Raji (cell line): ENCODE results near the gene TAF4B.

Experiments used
- POLR2A ChIP-seq: IDR thresholded peaks from 2 replicates; pipeline ENCODE4 v1.6.1; 2011; ENCODE audit warnings: low read depth, low read length, control low read depth; ENCODE audit not compliant: insufficient read depth

TAF4B gene

GRCh38 chr18:26429535-26430226 is 203.4 kb downstream of the TAF4B start:
- TF ChIP-seq POLR2A = no peak

DNA sequence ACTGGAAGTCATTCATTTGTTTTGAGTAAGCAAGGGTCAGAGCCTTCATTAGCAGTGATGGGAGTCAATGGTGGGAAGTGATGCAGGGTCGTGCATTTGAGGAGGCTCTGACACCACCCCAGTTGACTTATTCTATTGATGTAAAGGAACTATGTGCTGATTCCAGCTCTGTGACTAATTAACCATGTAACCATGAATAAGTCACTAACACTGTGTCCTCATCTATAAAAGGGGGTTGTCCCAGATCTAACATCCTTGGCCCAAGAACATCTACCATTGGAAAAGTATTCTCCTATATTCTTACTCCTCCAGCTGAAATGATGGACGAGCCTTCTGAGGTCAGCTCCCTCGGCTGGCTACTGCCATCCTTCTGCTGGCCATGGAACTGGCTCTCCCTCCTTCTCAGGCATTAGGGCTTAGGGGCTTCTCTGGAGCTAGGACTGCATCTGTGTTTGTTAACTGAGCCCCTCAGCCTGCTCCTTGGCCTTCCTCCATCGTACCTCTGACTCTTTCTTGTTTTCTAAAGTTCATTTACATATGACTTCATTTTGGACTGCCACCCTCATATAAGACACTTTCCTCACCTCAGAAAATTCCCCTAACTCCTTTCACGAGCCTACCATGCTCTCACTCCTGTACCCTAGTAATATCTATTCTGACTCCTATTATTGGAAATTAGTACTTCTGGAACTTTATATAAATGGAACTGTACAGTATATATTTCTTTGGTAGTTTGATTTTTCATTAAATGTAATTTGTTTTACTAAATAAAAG is 206.6 kb downstream of the TAF4B start:
- TF ChIP-seq POLR2A = no peak

DNA sequence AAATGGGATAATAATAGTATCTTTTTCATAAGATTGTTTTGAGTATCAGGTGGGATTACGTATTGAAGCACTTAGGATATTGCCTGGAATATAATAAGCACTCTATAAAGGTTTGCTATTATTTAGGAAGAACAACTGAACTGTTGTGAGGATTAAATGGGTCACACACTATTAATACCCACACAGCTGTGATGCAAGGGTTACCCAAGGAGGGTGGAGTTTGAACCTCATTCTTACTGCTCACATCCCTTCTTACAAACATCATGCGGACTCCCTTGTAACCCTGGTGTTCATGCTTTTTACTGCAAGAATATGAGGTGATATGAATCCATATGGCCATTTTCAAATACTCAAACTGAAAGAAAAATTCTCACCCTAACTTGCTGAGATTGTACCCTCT is 208.6 kb downstream of the TAF4B start:
- no peak for TF ChIP-seq POLR2A

DNA sequence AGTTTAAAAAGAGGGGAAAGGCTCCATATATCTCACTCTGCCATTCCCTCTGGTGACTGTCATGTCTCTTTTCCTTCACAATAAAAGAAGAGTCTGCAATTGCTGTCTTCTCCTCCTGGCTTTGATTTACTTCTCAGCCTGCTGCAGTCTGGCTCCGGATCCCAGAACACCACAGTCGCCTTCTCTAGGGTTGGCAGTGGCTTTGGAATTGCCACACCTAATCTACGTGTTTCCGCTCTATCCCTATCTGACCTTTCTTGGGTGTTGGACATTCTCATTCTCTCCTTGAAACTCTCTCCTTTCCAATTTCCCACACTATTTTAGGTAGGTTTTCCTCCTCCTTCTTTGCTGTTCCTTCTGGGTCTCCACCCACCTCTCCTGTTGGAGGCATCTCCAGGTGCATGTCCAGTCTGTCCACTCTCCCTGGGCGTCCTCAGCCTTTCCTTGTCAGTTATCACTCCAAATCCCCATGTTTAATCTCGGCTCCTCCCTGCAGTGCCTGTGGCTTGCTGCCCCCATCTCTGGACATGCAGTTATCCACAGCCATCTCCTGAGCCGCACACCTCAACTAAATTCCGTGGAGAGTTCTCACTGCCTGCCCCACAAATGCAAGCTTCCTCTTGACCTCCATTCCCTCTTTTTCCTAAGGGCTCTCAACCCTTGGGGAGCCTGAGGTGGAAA is 209.3 kb downstream of the TAF4B start:
- TF ChIP-seq POLR2A = no peak

DNA sequence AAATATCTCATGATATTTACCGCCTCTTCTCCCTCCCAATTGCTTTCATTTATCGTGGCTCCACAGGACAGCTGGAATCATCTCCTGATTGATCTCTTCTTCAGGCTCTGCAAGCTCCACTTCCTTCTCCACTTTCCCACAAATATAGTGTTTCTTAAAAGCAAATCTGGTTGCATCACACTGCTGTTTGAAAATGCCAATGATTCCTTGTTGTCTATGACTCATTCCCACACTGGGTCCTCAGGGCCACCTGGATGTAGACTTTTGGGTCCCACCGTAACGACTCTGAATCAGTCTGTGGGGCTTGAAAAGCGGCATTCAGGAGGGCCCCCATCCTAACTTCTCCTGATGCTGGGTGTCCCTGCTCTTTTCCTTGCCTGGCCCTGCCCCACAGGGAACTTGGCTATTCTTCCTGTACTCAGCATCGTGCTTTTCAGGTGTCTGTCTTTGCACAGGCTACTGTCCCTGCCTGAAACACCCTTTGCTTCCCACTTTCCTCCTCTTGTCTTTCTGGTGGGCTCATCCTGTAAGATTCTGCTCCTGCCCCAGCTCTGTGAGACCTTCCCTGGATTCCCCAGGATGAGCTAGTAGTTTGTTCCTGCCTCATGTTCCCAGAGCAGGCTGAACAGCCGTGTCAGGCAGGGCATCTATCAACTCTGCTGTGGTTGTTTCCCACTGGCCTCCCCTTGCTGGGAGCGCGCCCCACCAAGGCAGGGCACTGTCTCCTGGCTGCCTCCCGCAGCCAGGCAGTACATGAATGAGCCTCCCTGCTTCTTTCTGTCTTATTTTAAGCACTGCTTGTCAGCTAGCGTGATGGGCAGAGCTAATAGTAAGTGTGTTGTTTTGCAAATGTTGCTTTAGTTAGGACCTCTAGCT is 210.2 kb downstream of the TAF4B start:
- TF ChIP-seq POLR2A = no peak

DNA sequence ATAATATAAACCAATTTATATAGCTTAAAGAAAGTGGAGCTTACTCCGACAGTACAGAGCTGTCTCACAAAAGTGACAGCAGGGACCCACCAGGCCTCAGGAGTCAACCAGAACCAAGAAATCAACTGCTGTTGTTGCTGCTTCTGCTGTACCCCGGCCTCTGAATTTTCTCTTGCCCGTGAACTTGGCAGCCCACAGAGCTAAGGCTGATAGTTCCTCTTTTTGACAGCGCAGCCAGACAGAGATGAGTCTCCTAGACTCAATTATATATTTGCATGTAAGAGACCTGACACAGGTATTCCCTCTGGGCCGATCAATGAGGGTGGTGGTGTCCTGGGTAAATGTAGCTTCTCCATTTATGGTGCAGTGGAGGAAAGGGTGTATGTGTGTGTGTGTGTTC is 212.7 kb downstream of the TAF4B start:
- no peak for TF ChIP-seq POLR2A

- TF ChIP-seq POLR2A = no peak
Observed at GRCh38 chr18:26439537-26439936, 213.3 kb downstream of the TAF4B start.

DNA sequence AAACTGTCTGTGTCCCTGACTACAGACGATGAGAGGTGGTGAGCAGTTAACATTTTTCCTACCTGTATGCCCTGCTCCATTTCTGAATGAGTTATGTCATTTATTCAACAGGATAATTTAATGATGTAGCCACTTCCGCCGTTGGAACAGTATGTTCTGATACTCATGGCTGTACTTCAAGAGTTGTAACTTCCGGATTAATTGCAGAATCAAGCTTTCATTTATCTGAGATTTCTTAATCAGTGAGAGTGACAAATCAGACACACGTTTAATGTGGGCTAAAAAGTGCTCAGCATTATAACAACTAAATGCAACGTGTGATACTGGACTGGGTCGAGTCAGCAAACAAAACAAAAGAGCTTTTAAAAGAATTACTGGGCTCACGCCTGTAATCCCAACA is 214.4 kb downstream of the TAF4B start:
- no peak for TF ChIP-seq POLR2A
